Endothelial cell of umbilical vein (primary cell): ENCODE results near the gene CEBPA. TPM values are rescaled to one million over a fixed set of nuclear protein-coding genes. Genes with fewer than 3 reads are reported as not detected.

Source experiments
- BruUV-seq: library from RNA; stranded (reverse); fragments of 400-500 nt; replicated peaks from 2 replicates; lab custom pipeline; 2021; lab: Mats Ljungman, UMichigan
- CTCF ChIA-PET: fragments of 300-600, 350-600 bp; sonication (Branson Sonifier 250); formaldehyde crosslinking; loops from one replicate; lab custom pipeline; 2021; ENCODE audit warnings: antibody characterized with exemption, inconsistent platforms; lab: Charles Lee
- POLR2A ChIA-PET: fragments of 300-600, 350-600 bp; sonication (Branson Sonifier 250); formaldehyde crosslinking; loops from one replicate; lab custom pipeline; 2021; ENCODE audit warnings: antibody characterized with exemption, inconsistent platforms; lab: Charles Lee
- DNase-seq: peaks from one replicate; pipeline ENCODE4 v3.0.0-alpha.2; 2011; ENCODE audit warnings: low read depth, low spot score
- FAIRE-seq: peaks from 2 replicates; lab custom pipeline; 2011; peaks lifted over from hg19 to GRCh38; lab: Jason Lieb, UNC
- H2AFZ ChIP-seq: 2 replicates; pipeline ENCODE4 v1.6.0; 2012; ENCODE audit warnings: low read depth, low read length, control low read depth, inconsistent platforms
- H3K27ac ChIP-seq: 2 replicates; pipeline ENCODE4 v1.5.1; 2011; ENCODE audit warnings: low read depth, mild to moderate bottlenecking, control low read depth, low read length, moderate library complexity; ENCODE audit not compliant: insufficient read depth
- H3K27me3 ChIP-seq, 2 experiments: 2 replicates each; pipeline versions ENCODE4 v1.6.0 to v1.6.1; 2011; ENCODE audit warnings: low read length in 2 of 2, mixed read lengths in 1 of 2; ENCODE audit not compliant: control insufficient read depth in 2 of 2, insufficient read depth in 2 of 2
- H3K36me3 ChIP-seq, 2 experiments: 2 replicates in 1 of 2; 3 replicates in 1 of 2; pipeline ENCODE4 v1.5.1; 2011; ENCODE audit warnings: low read length in 2 of 2, mild to moderate bottlenecking in 1 of 2, moderate library complexity in 1 of 2; ENCODE audit not compliant: control insufficient read depth in 2 of 2, insufficient read depth in 2 of 2; ENCODE audit errors: extremely low read depth in 1 of 2
- H3K4me1 ChIP-seq: 3 replicates; pipeline ENCODE4 v1.5.1; 2011; ENCODE audit warnings: mild to moderate bottlenecking, low read length; ENCODE audit not compliant: control insufficient read depth, insufficient read depth; ENCODE audit errors: extremely low read depth
- H3K4me2 ChIP-seq: 2 replicates; pipeline ENCODE4 v1.6.1; 2011; ENCODE audit warnings: low read length, control low read depth, mixed read lengths; ENCODE audit not compliant: insufficient read depth
- H3K4me3 ChIP-seq, 3 experiments: fragments of 200-600 bp in 1 of 3; sonication (generic), shearing (Covaris generic) in 1 of 3; replicated peaks in 1 of 3; 2 replicates each; pipeline ENCODE4 v1.5.1; 2011 to 2016; ENCODE audit warnings: control low read depth in 3 of 3, low read length in 3 of 3, mild to moderate bottlenecking in 2 of 3, inconsistent platforms in 1 of 3, low read depth in 1 of 3, moderate library complexity in 1 of 3; ENCODE audit not compliant: insufficient read depth in 1 of 3
- H3K79me2 ChIP-seq: 2 replicates; pipeline ENCODE4 v1.6.0; 2012; ENCODE audit warnings: low read length, inconsistent platforms; ENCODE audit not compliant: control insufficient read depth, insufficient read depth
- H3K9ac ChIP-seq: replicated peaks from 2 replicates; pipeline ENCODE3; 2011; ENCODE audit warnings: low read length, control low read depth; ENCODE audit not compliant: insufficient read depth; ENCODE audit errors: extremely low read depth
- H3K9me1 ChIP-seq: replicated peaks from 3 replicates; pipeline ENCODE4 v1.6.0; 2011; ENCODE audit warnings: mild to moderate bottlenecking, low read length; ENCODE audit not compliant: control insufficient read depth, insufficient read depth; ENCODE audit errors: extremely low read depth
- H3K9me3 ChIP-seq: replicated peaks from 2 replicates; pipeline ENCODE4 v1.5.1; 2012; ENCODE audit warnings: low read length, inconsistent platforms; ENCODE audit not compliant: control insufficient read depth, insufficient read depth
- H4K20me1 ChIP-seq: replicated peaks from 2 replicates; pipeline ENCODE3; 2011; ENCODE audit warnings: mild to moderate bottlenecking, low read length; ENCODE audit not compliant: control insufficient read depth, insufficient read depth; ENCODE audit errors: extremely low read depth
- EZH2 ChIP-seq: IDR thresholded peaks from 2 replicates; pipeline ENCODE4 v1.6.1; 2012; ENCODE audit warnings: borderline replicate concordance, low read depth, mild to moderate bottlenecking, moderate library complexity, low read length, inconsistent platforms; ENCODE audit not compliant: severe bottlenecking
- FOS ChIP-seq: IDR thresholded peaks from 2 replicates; pipeline ENCODE4 v1.6.1; 2011; ENCODE audit warnings: mild to moderate bottlenecking, low read length, moderate library complexity, borderline replicate concordance; ENCODE audit not compliant: insufficient read depth
- GATA2 ChIP-seq: IDR thresholded peaks from 2 replicates; pipeline ENCODE4 v1.7.0; 2011; ENCODE audit warnings: low read depth, mild to moderate bottlenecking, moderate library complexity, mixed read lengths, low read length; ENCODE audit not compliant: insufficient read length, insufficient read depth
- JUN ChIP-seq: IDR thresholded peaks from 2 replicates; pipeline ENCODE4 v1.6.1; 2011; ENCODE audit warnings: borderline replicate concordance, low read depth; ENCODE audit not compliant: insufficient read length, insufficient read depth
- MYC ChIP-seq: IDR thresholded peaks from one replicate; pipeline ENCODE4 v1.6.1; 2011; ENCODE audit warnings: mild to moderate bottlenecking, low read depth, low read length
- POLR2A ChIP-seq: IDR thresholded peaks from 2 replicates; pipeline ENCODE4 v1.6.1; 2012; ENCODE audit warnings: low read depth, mild to moderate bottlenecking, control low read depth, low read length
- POLR2AphosphoS5 ChIP-seq: IDR thresholded peaks from 2 replicates; pipeline ENCODE4 v1.6.1; 2012; ENCODE audit warnings: low read depth, mild to moderate bottlenecking, control low read depth, low read length, moderate library complexity; ENCODE audit not compliant: insufficient read depth
- dilution Hi-C: fragments of 300-500 bp; cut with MboI; formaldehyde crosslinking; loops from one replicate; pipeline ENCODE4 v1.15.0; 2019; ENCODE audit warnings: low sequenced_read_pairs; ENCODE audit not compliant: extremely low pct_ligation_motif_present
- intact Hi-C: fragments of 100-400 bp; cut with micrococcal nuclease; formaldehyde crosslinking; loops from one replicate; pipeline ENCODE4 v1.10.0; 2022
- polyA plus RNA-seq, 4 experiments: library from polyadenylated mRNA; depleted of rRNA in 3 of 4; stranded (reverse) in 3 of 4; unstranded in 1 of 4; fragments of >200 nt; gene quantifications; 2 replicates each; pipeline versions ENCODE4 v1.2.1 to v1.2.3, GENCODE V29; 2011 to 2012; ENCODE audit warnings: missing spikeins in 1 of 4
- total RNA-seq: library from RNA; stranded (reverse); gene quantifications from 2 replicates; pipeline ENCODE4 v1.2.3, GENCODE V29; 2021
- TF ChIP-seq, protein P1 (sequence below), 2 donors: IDR thresholded peaks; 1 replicate in 1 of 2; 2 replicates in 1 of 2; pipeline ENCODE4 v1.5.1; 2011; ENCODE audit warnings: low read length in 2 of 2, mild to moderate bottlenecking in 2 of 2, moderate library complexity in 2 of 2, control low read depth in 1 of 2, inconsistent platforms in 1 of 2, low read depth in 1 of 2; ENCODE audit not compliant: insufficient read depth in 1 of 2; ENCODE audit errors: extremely low read depth in 1 of 2
- TF ChIP-seq, protein P2 (sequence below): IDR thresholded peaks from 2 replicates; pipeline ENCODE4 v1.6.1; 2011; ENCODE audit not compliant: insufficient read depth, insufficient read length

The CEBPA gene
- total and polyA plus RNA-seq, 2 donors (not counting 3 experiments of a cell fraction or from before 2014, with no cell fraction given), result 0.06 TPM; not detected in 1

DNA sequence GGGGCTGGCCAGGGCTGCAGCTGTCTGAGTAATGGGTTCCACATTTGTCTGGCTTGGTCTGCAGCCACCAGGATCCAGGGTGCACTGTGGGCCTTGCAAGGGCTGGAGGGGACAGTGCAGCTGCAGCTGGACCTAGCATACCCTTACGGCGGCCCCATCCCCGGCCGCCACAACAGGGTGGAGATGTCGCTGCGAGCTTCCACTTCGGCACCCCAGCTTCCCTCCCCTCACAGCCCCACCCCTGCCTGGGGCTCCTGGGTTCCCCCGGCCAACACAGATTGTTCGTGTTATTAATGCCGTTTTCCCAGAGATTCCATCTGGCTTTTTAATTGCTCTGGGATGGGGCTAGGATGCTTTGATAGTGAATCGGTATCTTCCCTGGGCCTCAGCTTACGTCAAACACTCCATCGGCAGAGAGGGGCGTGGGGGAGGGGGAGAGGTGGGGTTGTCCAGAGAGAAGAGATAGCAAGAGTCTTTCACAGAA lies 5.8 kb downstream of the CEBPA start:
- no peaks in the 10 kb centered on the region for H3K36me3 ChIP-seq
- H3K79me2 ChIP-seq, result no peaks in the 10 kb centered on the region
- no peak overlapping the region for H2AFZ ChIP-seq
- H3K9ac ChIP-seq, result no peak overlapping the region
- intact Hi-C loops (no loop called here), dilution Hi-C loops (no loop called here)
- FAIRE-seq, result no peak
- no peak overlapping the region for H3K27ac ChIP-seq
- H3K27me3 ChIP-seq, result peaks cover 16 to 19% of the 10 kb centered on the region in 2 experiments
- no peaks in the 10 kb centered on the region for H4K20me1 ChIP-seq
- CTCF ChIA-PET, result interaction anchor here (1.3 to 2.1 kb wide), 2 partner anchors 12 to 61 kb away, joined by 4 to 8 read pairs; no protein-coding TSS in a partner anchor
- H3K4me1 ChIP-seq, result no peaks in the 10 kb centered on the region
- POLR2A ChIA-PET, result no interaction called here
- no peaks in the 10 kb centered on the region for H3K9me1 ChIP-seq
- H3K4me2 ChIP-seq, result no peak overlapping the region
- no TSS peak for BruUV-seq
- H3K4me3 ChIP-seq, result no peak overlapping the region
- no peak for TF ChIP-seq FOS
- TF ChIP-seq, protein P1, sequence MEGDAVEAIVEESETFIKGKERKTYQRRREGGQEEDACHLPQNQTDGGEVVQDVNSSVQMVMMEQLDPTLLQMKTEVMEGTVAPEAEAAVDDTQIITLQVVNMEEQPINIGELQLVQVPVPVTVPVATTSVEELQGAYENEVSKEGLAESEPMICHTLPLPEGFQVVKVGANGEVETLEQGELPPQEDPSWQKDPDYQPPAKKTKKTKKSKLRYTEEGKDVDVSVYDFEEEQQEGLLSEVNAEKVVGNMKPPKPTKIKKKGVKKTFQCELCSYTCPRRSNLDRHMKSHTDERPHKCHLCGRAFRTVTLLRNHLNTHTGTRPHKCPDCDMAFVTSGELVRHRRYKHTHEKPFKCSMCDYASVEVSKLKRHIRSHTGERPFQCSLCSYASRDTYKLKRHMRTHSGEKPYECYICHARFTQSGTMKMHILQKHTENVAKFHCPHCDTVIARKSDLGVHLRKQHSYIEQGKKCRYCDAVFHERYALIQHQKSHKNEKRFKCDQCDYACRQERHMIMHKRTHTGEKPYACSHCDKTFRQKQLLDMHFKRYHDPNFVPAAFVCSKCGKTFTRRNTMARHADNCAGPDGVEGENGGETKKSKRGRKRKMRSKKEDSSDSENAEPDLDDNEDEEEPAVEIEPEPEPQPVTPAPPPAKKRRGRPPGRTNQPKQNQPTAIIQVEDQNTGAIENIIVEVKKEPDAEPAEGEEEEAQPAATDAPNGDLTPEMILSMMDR (IDR thresholded peaks at IDR 0.05; ENCODE audit: extremely low read depth in 1 of 2, insufficient read depth in 1 of 2, low read depth in 1 of 2, low read length in 2 of 2), result no peak
- no peak for TF ChIP-seq EZH2
- no peak for TF ChIP-seq POLR2AphosphoS5
- no peak for TF ChIP-seq JUN
- TF ChIP-seq, protein P2, sequence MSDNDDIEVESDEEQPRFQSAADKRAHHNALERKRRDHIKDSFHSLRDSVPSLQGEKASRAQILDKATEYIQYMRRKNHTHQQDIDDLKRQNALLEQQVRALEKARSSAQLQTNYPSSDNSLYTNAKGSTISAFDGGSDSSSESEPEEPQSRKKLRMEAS, result no peak
- no peak for TF ChIP-seq POLR2A
- TF ChIP-seq GATA2, result no peak
- no peak for TF ChIP-seq MYC
- no peaks in the 10 kb centered on the region for H3K9me3 ChIP-seq
- no peak for DNase-seq
